GM21717 (cell line): ENCODE data around the gene BMPR1B.

Source experiments
- ATAC-seq: cut with Tn5 transposase; IDR thresholded peaks from one replicate; pipeline ENCODE4 v1.9.1; 2021; ENCODE audit warnings: mild to moderate bottlenecking, moderate library complexity; ENCODE audit not compliant: unreplicated experiment

BMPR1B gene

DNA sequence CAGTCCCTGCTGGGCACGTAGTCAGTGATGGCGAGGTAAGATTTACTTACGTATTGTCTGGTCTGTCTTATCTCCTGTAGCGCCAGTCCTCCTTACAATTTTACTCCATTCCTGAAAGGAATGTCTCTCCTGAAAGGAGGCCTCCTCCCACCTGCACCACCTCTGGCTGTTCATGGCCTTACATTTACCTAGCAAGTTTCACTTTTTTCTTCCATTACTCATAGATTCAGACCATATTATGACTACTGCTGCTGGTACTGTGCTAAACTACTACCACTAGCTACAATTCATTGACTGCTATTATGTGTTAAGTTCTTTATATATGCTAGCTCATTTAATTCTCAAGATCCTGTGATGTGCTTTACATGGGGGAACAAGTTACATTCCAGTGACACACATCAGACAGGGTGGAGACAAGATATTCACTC lies 189.9 kb downstream of the BMPR1B start:
- no peak for ATAC-seq

DNA sequence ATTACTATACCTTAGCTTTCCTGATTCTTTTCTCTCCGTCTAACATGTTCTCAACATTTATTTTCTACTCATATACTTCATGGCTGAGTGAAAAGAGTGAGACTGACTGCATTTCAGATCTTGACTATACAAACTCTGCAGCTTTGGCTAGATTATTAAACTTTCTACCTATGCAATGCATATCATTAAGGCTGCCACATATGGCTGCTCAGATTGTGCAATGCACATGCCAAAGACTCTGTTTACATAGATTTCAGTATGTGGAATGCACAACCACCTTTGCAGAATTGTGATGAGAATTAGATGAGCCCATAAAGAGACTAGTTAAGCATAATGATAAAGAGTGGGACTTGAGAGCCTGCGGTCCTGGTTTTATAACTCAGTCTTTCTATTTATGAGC lies 196.5 kb downstream of the BMPR1B start:
- no peak for ATAC-seq

DNA sequence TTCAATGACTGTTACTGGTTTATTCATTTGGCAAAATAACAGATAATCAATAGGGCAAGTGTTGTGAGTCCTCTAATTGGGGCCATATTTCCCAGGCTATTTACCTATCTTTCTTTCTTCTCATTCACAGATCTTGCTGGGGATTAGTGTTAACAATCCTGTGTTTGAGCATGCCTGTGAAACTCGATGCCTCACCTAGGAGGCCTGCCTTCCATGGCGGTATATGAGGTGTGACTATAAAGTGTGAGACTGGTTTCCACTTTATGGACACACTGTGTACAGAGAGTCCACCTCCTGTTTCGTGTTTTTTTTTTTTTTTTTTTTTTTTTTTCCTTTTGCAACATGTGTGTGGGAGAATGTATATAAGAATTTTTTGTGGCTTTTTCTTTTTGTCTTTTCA lies 199.3 kb downstream of the BMPR1B start:
- no peak for ATAC-seq

DNA sequence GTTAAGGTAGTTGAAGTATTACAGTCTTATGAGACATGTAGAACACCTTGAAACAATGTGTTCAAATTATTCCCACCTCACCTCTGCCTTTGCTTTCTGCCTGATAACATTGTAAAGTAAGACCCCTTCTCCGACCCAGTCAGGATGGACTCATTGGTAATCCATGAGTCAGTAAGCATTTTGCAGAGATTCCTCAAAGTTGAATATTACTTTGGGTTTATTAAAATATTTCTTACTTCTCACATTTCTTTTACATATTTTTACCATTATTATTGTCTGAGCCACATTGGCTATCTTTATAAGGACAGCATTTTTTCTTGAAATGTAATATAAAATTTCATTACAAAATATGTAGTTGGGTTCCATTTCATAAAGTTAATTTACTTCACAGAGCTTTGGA lies 201.6 kb downstream of the BMPR1B start:
- ATAC-seq: no peak

DNA sequence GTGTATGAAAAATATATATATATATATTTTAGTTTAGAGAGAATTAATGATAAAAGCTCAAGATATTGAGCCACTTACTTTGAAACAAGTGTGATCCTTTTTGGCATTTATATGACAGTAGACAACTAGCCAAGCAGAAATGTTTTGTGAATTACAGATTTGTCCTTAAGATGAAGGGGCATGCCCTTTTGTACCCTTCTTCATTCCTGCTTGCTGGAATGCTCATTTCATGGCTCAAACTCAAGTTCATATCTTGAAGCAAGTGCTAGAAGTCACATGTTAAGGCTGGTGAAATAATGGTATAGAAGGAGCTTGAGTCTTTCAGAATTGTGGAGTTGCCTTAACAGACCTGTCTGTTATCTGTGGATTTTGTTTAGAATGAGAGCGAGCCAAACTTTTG lies 203.0 kb downstream of the BMPR1B start:
- ATAC-seq: no peak

DNA sequence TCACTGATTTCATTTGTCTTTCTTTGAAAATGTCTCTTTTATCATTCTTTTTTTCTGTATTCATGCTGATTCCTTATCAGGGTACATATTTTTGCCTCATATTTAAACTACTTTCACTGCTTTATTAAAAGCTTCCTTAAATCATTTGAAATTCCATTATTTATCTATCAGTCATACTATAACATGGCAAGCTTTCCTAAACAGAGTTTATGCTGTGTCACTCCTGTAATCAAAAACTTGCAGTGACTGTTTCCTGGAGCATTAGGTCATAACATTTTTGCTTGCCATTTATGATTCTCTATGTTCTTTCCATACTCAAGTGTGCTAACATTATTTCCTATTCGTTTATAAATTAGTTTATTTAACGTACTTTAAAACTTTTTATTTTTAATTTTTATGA lies 203.7 kb downstream of the BMPR1B start:
- no peak for ATAC-seq

DNA sequence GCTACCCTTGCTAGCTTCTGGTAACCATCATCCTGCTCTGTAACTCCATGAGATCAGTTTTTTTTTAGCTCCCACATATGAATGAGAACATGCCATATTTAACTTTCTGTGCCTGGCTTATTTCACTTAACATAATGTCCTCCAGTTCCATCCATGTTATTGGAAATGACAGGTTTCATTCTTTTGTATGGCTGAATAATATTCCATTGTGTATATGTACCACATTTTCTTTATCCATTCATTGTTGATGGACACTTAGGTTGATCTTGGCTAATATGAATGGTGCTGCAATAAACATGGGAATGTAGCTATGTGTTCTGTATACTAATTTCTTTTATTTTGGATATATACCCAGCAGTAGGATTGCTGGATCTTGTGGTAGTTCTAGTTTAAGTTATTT lies 204.7 kb downstream of the BMPR1B start:
- no peak for ATAC-seq

DNA sequence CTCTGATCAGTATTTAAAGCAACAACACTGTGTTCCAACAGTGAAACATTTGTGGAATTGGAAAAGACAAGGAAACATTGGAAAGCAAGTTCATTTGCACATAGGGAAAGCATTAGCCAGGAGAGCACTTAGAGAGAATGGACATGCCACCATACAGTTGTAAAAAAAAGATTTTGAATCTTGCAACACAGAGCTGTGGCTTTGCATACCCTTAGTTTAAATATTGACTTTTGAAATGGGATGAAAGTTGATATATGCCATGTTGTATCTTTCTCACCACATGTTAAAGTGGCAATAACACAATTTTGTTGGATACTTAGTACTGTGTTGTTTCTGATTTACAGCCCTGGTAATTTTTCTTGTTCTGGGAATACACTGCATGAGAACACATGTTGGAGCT lies 208.1 kb downstream of the BMPR1B start:
- no peak for ATAC-seq

DNA sequence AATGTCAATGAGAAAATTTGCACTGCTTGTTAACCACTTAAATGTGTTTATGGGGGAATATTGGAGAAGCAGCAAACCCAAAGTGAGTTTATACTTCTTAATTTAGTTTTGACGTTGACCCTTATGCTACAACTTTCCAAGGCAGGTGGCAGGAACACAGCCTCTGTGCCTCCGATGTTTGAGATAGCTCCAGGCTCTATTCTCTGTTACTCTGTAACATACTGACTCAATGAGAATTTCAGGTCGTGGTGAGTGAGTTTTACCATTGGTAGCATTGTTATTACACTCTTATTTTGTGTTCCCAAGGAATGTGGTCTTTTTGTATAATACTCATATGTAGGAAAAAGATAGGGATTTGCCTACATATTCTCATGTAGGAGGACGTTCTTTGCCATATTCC lies 210.7 kb downstream of the BMPR1B start:
- ATAC-seq: no peak

DNA sequence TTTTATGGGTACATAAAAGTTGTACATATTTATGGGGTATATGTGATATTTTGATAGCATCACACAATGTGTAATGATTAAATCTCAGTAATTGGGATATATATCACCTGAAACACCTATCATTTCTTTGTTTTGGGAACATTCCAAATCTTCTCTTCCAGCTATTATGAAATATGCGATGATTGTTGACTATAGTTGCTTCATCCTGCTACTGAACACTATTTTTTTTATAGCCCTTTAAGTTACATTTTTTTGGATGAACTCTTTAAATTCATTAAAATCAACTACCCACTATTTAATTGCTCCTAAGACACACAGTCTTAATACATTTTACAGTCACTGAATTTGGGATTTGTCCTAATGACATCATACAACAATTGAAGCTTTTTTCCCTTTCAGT lies 212.9 kb downstream of the BMPR1B start:
- ATAC-seq: no peak

DNA sequence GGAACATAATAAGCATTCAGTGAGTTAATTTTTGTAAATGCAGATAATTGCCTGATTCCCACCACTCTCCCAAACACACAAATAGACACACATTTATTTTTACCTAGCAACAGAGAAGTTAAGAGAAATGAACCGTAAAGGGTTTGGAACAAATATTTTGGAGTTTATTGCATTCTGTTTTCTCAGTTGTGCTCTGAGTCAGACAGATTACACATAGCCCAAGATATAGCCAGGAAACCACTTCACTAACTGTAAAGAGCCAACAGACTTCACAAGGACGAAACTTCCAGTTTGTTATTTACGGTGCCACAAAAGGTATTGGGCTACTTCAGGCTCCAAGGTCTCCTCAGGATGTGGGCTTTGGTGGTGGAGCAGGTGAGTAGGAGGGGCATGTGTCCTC lies 217.0 kb downstream of the BMPR1B start:
- ATAC-seq: no peak

DNA sequence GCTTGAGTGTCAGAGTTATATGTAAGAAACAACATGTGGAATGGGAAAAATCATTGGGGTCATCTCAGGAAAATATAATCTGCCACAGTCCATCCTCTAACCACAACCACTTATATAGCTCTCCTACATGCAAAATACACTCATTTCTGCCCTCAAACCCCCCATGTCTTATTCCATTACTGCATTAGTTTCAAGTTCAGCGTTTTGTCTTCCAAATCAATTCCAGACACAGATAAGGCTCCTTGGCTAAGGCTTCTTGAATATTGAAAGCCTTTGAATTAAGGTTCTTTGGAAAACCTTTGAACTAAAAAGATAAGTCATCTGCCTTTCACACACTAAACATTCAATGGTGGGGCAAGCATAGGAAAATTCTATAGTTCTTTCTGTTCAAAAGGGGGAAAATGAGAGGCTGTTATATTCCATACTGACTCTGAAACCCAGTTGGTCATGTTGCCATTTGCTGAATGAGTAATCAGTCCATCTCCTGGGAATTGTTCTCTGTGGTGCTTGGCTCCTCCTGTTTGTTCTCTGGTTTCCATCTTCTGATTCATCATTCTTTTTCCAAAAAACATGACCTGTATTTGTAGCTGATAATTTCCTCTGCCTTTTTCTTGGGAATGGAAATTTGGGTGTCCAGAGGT lies 218.7 kb downstream of the BMPR1B start:
- no peak for ATAC-seq

DNA sequence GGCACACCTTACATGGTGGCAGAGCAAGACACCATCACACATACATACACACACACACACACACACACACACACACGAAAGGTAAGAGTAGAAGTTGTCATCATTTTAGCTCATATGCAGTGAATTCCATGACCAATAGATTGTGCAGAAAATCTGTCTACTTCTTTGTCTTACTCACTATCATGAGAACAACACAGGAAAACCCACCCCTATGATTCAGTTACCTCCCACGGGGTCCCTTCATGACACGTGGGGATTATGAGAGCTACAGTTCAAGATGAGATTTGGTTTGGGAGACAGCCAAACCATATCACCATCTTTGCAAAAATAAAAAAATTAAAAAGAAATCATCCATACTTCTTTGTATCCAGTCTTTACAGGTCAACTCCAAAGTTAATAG lies 221.1 kb downstream of the BMPR1B start:
- no peak for ATAC-seq

DNA sequence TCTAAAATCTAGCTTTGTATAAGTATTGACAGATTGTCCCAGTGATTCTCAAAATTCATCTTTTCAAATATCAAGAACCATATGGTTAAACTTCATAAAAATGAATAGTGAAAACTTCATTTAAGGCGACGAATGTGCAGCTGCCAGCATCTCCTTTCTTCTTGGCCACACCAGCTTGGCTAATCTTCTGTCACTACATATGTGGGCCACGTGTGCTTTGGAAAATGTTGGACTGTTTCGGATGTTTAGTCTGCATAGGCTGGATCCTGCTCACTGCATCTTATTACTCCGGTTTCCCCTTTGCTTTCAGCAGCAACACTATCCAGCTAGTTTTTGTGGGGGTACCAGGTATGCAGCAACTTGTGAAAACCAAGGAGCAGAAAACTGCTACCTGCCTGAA lies 221.9 kb downstream of the BMPR1B start:
- no peak for ATAC-seq

DNA sequence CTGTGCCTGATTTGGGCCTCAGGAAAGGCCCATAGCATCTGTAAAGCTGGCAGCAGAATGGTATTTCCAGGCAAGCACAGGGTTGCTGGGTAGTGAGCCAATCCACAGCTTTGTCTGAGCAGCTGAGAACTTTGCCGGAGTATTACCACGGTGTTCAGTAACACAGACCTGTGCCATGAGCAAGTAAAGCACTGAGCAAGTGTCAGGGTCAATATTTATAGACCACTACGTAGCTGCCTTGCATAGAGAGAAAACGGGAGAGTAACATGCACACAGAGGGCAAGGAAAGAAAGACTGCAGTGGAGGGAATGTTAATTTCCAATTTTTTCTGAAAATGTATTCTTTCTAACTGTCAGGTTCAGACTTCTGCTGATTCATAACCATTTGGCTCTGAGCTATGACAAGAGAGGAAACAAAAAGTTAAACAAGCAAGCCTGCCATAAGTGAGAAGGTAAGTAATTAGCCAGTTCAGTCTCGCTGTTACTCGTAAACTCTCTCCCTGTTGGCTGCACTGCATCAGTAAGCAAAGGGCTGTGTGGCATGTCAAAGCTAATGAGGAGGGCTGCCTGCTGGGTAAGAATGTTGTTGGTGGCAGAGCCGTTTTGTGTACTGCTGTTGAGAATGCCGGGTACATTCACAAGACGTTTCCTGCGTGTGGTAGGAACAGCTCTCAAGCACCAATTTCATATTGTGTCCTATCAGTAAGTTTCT lies 238.1 kb downstream of the BMPR1B start:
- no peak for ATAC-seq

DNA sequence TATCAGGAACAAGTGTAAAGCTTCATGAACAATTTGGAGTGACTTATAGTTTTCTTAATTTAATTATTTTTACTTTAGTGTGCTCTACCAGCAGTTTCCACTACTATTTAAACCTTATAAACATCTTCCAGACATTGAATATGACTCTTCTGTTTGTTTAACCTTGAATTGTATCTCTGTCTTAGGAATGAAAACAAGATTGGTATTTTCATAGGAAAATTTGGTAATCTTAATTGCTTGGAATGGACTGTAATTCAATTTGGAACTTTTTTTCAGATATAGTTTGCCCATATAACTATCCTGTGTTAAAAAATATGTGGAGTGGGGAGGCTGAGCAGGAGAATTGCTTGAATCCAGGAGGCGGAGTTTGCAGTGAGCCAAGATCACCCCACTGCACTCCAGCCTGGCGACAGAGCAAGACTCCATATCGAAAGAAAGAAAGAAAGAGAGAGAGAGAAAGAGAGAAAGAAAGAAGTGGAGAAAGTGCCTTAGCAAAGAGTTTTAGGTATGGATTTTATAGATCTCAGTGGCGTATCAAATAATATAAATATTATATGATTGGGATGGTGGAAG lies 242.4 kb downstream of the BMPR1B start:
- ATAC-seq: no peak

DNA sequence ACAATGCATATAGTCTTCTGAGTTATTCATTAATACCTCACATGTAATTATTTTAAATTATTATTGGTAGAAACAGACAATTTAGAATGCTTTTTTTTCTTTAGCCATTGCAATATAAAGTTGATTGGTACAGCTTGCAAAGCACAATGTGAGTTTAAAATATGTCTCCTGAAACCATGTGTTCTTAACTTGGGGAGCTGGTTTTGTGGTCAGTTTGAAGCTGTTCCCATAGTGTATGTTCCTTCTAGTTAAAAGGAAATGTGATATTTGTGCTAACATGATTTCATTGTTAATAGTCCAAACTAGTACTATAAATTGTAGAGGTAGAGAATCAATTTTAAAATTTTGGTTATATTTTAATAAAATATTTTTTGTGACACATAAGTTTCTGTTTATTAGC lies 247.2 kb downstream of the BMPR1B start:
- ATAC-seq: no peak

DNA sequence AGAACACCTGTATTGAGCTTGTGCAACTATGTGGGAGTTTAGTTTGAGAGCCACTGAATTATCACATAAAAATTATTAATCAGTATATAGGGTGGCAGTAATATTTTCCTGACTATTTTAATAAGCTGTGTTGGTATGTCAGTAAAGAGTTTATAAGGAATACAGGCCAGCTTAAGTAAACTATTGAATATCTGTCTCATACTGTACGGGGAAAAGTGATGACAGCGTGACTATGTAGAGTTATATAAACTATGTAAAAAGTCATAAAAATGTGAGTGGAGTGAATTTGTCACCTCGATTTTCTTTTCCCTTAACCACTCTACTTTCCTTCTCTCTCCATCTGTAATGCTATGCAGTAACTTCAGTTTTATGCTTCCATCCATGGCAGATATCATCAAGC lies 250.2 kb downstream of the BMPR1B start:
- ATAC-seq: no peak

DNA sequence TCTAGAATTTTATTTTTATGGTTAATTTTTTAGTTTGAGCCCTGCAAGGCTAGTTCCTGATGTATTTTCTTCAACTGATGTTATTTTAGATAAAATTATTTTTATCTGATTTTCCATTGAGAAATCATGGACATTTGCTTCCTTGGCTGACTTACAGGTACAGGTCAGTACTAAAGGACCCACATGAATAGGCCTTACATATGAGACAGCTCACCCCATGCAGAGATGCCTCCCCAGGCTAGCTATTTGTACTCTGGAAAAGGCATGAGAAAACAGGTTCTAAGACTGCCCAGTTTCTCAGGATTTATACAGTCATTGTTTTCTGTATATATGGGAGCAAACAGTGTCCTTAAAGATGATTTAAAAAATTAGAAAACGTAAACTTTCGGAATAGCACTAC lies 255.5 kb downstream of the BMPR1B start:
- no peak for ATAC-seq

DNA sequence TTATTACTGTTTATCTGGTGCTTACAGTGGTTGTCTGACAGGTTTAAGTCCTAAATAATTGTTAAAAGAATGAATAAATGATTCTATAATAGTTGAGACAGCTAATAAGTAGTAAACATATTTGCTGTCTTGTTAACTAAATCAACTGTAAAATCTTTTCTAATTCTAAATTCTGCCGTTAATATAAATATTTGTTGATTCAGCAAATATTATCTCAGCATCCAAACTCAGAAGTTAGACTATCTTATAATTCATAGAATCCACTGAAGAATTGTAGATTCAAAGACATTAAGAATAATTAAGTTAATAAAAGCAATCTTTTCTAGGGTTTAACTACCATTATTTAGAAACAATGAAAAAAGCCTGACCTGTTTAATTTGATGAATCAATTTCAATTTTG lies 256.3 kb downstream of the BMPR1B start:
- ATAC-seq: no peak

DNA sequence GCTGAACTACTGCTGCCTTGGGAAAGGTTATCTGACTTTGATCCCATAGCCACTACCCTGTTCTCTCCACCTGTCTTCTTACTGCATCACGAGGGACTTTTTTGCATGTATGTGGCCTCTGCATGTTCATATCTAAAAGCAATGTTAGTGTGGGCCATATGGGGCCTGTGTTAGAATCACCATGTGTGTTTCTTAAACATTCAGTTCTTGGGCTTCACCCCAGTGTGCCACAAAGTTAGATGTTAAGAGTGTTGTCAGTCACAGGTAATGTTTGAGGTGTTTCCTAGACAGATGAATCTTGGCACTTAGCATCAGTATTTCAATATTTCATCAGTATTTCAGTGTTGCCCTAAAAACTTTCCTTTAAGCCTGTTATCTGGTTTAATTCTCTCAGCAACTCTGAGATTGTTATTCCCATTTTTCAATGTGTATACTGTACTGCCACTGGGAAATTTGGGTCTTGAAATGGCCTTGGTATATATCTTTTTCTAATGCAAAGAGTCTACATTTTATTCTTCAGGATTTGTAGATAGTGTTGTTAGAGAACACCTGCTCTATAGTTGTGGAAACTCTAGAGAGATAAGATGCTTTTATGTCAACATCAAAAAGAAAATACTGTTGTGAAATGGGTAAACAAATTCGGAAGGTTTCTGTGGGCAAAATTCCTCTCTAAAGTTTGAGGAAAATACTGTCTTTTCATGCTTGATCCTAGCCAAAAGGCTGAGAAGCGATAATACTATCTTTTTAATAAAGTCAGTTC lies 259.7 kb downstream of the BMPR1B start:
- no peak for ATAC-seq

DNA sequence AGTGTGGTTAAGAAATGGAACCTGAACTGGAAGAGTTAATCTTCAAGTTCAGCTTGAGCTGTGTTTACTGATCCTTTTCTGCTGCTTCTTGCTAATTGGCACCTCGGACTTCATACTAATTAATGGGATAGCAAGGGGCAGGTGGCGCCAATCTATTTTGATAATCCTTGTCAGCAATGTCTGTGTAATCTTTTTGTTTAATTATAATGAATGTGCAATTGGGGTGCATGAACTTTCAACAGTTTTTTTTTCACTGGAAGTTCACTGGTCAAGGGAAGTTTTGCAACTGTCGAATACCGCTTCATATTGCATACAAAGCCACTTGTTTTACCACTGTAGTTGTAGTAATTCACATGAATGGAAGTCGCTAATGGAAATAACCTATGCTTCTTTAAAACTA lies 261.0 kb downstream of the BMPR1B start:
- ATAC-seq: no peak
